K562 (cell line): ENCODE results near the gene AMZ1. TPM values are rescaled to one million over a fixed set of nuclear protein-coding genes. Genes with fewer than 3 reads are reported as not detected.

Source experiments
- ATAC-seq: fragments of 200-7000 bp; cut with Tn5 transposase; 3 replicates; pipeline ENCODE4 v1.9.1; 2020; ENCODE audit warnings: moderate library complexity
- BruUV-seq: library from RNA; stranded (reverse); fragments of 400-500 nt; replicated peaks from 2 replicates; lab custom pipeline; 2021; lab: Mats Ljungman, UMichigan
- CTCF ChIA-PET: fragments of 300-600 bp; formaldehyde crosslinking; extraction: SDS; loops from one replicate; lab custom pipeline; 2021; ENCODE audit warnings: low intra/inter-chr PET ratio; lab: Yijun Ruan, JAX
- POLR2A ChIA-PET: fragments of 300-600, 350-650 bp; sonication (Branson Sonifier 250); formaldehyde crosslinking; extraction: SDS; loops from one replicate; lab custom pipeline; 2021; ENCODE audit warnings: antibody characterized with exemption, inconsistent platforms; lab: Yijun Ruan, JAX
- DNase-seq, 4 experiments: peaks; one replicate each; pipeline versions ENCODE4 v3.0.0 to v3.0.0-alpha.2; 2011 to 2018; ENCODE audit warnings: low spot score in 3 of 4, mixed read lengths in 3 of 4; ENCODE audit errors: extremely low read depth in 1 of 4
- FAIRE-seq: peaks from 2 replicates; lab custom pipeline; 2011; peaks lifted over from hg19 to GRCh38; lab: Jason Lieb, UNC
- H2AFZ ChIP-seq: 2 replicates; pipeline ENCODE4 v1.6.0; 2011; ENCODE audit warnings: low read depth, low read length, control low read depth, inconsistent platforms
- H3K27ac ChIP-seq: fragments of 200-600 bp; 3 replicates; pipeline ENCODE4 v1.8.0; 2011; ENCODE audit warnings: low read depth, mild to moderate bottlenecking, control low read depth, inconsistent platforms, low read length, moderate library complexity, mixed read lengths; ENCODE audit errors: extremely low read depth
- H3K27me3 ChIP-seq, 2 experiments: fragments of 300-600 bp in 1 of 2; 2 replicates in 1 of 2; 3 replicates in 1 of 2; pipeline versions ENCODE4 v1.6.0 to v1.8.0; 2011; ENCODE audit warnings: inconsistent platforms in 2 of 2, low read length in 2 of 2, mild to moderate bottlenecking in 1 of 2, mixed read lengths in 1 of 2, moderate library complexity in 1 of 2; ENCODE audit not compliant: control insufficient read depth in 2 of 2, insufficient read depth in 2 of 2
- H3K36me3 ChIP-seq: fragments of 300-600 bp; 3 replicates; pipeline ENCODE4 v1.8.0; 2011; ENCODE audit warnings: mild to moderate bottlenecking, low read length, inconsistent platforms; ENCODE audit not compliant: control insufficient read depth, insufficient read depth
- H3K4me1 ChIP-seq, 2 experiments: fragments of 200-600 bp in 1 of 2; replicated peaks in 1 of 2; 2 replicates in 1 of 2; 3 replicates in 1 of 2; pipeline versions ENCODE4 v1.5.1 to v1.8.0; 2011; ENCODE audit warnings: inconsistent platforms in 2 of 2, low read length in 2 of 2, mild to moderate bottlenecking in 1 of 2, mixed read lengths in 1 of 2, moderate library complexity in 1 of 2; ENCODE audit not compliant: control insufficient read depth in 2 of 2, insufficient read depth in 2 of 2
- H3K4me2 ChIP-seq: 2 replicates; pipeline ENCODE4 v1.6.1; 2011; ENCODE audit warnings: low read length, control low read depth, inconsistent platforms, mixed read lengths; ENCODE audit not compliant: insufficient read depth
- H3K4me3 ChIP-seq: fragments of 200-600 bp; sonication (generic), shearing (Covaris generic); 2 replicates; pipeline ENCODE4 v1.5.1; 2016; ENCODE audit warnings: control low read depth, inconsistent platforms
- H3K79me2 ChIP-seq: fragments of 200-600 bp; 3 replicates; pipeline ENCODE4 v1.8.0; 2011; ENCODE audit warnings: low read length, inconsistent platforms; ENCODE audit not compliant: control insufficient read depth, insufficient read depth
- H3K9ac ChIP-seq, 2 experiments: 2 replicates each; pipeline versions ENCODE4 v1.6.0 to v1.6.1; 2011; ENCODE audit warnings: low read depth in 2 of 2, low read length in 2 of 2, control low read depth in 1 of 2, inconsistent platforms in 1 of 2, mild to moderate bottlenecking in 1 of 2, mixed read lengths in 1 of 2; ENCODE audit not compliant: insufficient read depth in 1 of 2
- H3K9me1 ChIP-seq: one replicate; pipeline ENCODE4 v1.6.0; 2011; ENCODE audit warnings: inconsistent platforms, mild to moderate bottlenecking, low read length, moderate library complexity; ENCODE audit not compliant: control insufficient read depth, insufficient read depth
- H3K9me3 ChIP-seq: replicated peaks from 2 replicates; pipeline ENCODE4 v1.5.1; 2011; ENCODE audit warnings: low read depth, low read length, inconsistent platforms; ENCODE audit not compliant: control insufficient read depth, insufficient read depth
- H4K20me1 ChIP-seq: replicated peaks from 2 replicates; pipeline ENCODE4 v1.6.1; 2011; ENCODE audit warnings: low read length, inconsistent platforms, mixed read lengths; ENCODE audit not compliant: control insufficient read depth, insufficient read depth
- HDAC3 ChIP-seq: fragments of 450-650 bp; IDR thresholded peaks from 2 replicates; pipeline ENCODE4 v1.6.1; 2018; ENCODE audit warnings: borderline replicate concordance, mild to moderate bottlenecking, moderate library complexity; ENCODE audit not compliant: partially characterized antibody
- HNRNPL ChIP-seq: fragments of 200-400 bp; formaldehyde crosslinking; IDR thresholded peaks from 2 replicates; pipeline ENCODE4 v1.6.1; 2017; ENCODE audit warnings: low read depth, mild to moderate bottlenecking, low read length
- KLF10 ChIP-seq: fragments of 250-450 bp; sonication (Bioruptor Pico); IDR thresholded peaks from 2 replicates; pipeline ENCODE4 v1.6.1; 2021; ENCODE audit warnings: matching md5 sums
- TAL1 ChIP-seq: fragments of 450-650 bp; IDR thresholded peaks from 2 replicates; pipeline ENCODE4 v1.6.1; 2016; ENCODE audit warnings: mild to moderate bottlenecking
- WHSC1 ChIP-seq: IDR thresholded peaks from one replicate; pipeline ENCODE4 v1.6.1; 2012; ENCODE audit warnings: low read length, control low read depth, inconsistent platforms
- ZBTB49 ChIP-seq: sonication (generic); formaldehyde crosslinking; IDR thresholded peaks from 2 replicates; pipeline ENCODE4 v1.8.0; 2022; ENCODE audit warnings: missing genetic modification reagents, mild to moderate bottlenecking, borderline replicate concordance
- ZNF12 ChIP-seq: sonication (generic); formaldehyde crosslinking; IDR thresholded peaks from 2 replicates; pipeline ENCODE4 v1.4.0; 2020; ENCODE audit warnings: mild to moderate bottlenecking, missing genetic modification reagents
- WGBS: fragments of 100-300 bp; shearing (Covaris generic); methylation state at CpG from one replicate; pipeline ENCODE4 v1.1.6; 2016; ENCODE audit warnings: low coverage, mixed read lengths; ENCODE audit not compliant: insufficient coverage; ENCODE audit errors: missing lambda C conversion rate; 5-methylcytosine and 5-hydroxymethylcytosine counted together
- in situ Hi-C: fragments of 300-500 bp; cut with MboI; formaldehyde crosslinking; loops from 4 replicates; pipeline ENCODE4 v1.15.0; 2018; ENCODE audit warnings: inconsistent platforms, mixed read lengths
- intact Hi-C: fragments of 100-400 bp; cut with micrococcal nuclease; formaldehyde crosslinking; loops from 2 replicates; pipeline ENCODE4 v1.14.2; 2022
- polyA plus RNA-seq, 8 experiments: library from polyadenylated mRNA; depleted of rRNA in 4 of 8; stranded (reverse) in 5 of 8; unstranded in 3 of 8; fragments of >200 nt; fragmentation: Nextera tagmentation in 2 of 8; fragmentation: Illumina TruSeq in 1 of 8; extraction: Ambion mirVana in 2 of 8; extraction: Trizol in 1 of 8; gene quantifications; 2 replicates each; pipeline versions ENCODE4 v1.2.1 to v1.2.3, GENCODE V29; 2011 to 2014; ENCODE audit warnings: inconsistent platforms in 1 of 8, missing spikeins in 1 of 8
- total RNA-seq, 7 experiments: library from RNA; depleted of rRNA in 6 of 7; stranded (reverse); fragments of >200 nt in 6 of 7; fragmentation: Illumina TruSeq in 2 of 7; extraction: Trizol in 2 of 7; gene quantifications; 2 replicates each; pipeline versions ENCODE4 v1.2.1 to v1.2.3, GENCODE V29; 2011 to 2021; ENCODE audit warnings: low replicate concordance in 1 of 7

Gene AMZ1
- total and polyA plus RNA-seq, 9 of the 15 experiments (the other 6 are each of a cell fraction or from before 2014, with no cell fraction given) = not detected

- TF ChIP-seq ZBTB49 (CRISPR knock-in tag) = no peak
Observed at GRCh38 chr7:2753148-2753547, 65.1 kb downstream of the AMZ1 start (continued).

GRCh38 chr7:2754086-2754485 is 66.1 kb downstream of the AMZ1 start:
- in situ Hi-C loops = no loop called here
- 82% methylated on average over 5 of the region's 5 CpGs for WGBS
- no peak overlapping the region for H3K4me3 ChIP-seq
- H3K79me2 ChIP-seq = peaks cover 7% of the 10 kb centered on the region
- peaks cover 13 to 23% of the 10 kb centered on the region in 2 experiments for H3K4me1 ChIP-seq
- H3K9me3 ChIP-seq = no peaks in the 10 kb centered on the region
- H3K36me3 ChIP-seq = peaks cover 6% of the 10 kb centered on the region; the same call in 1 of the 3 replicates
- DNase-seq (no peak), FAIRE-seq (no peak), ATAC-seq (no peak)
- H3K9me1 ChIP-seq = no peaks in the 10 kb centered on the region
- TF ChIP-seq HNRNPL (no peak), HDAC3 (no peak), ZNF12 (CRISPR knock-in tag) (no peak), TAL1 (no peak), KLF10 (CRISPR knock-in tag) (no peak), WHSC1 (no peak)
- CTCF ChIA-PET = no interaction called here
- no TSS peak for BruUV-seq
- no peak overlapping the region for H3K27ac ChIP-seq
- H2AFZ ChIP-seq = no peak overlapping the region
- H3K9ac ChIP-seq = no peak overlapping the region
- intact Hi-C loops = loop anchor here (10.0 kb wide), 1 partner anchor 91 kb away; the partner anchor contains the start of gene GNA12
- POLR2A ChIA-PET = no interaction called here
- no peaks in the 10 kb centered on the region for H3K27me3 ChIP-seq
- no peak overlapping the region for H3K4me2 ChIP-seq
- no peaks in the 10 kb centered on the region for H4K20me1 ChIP-seq
